ENCODE data around the gene TOM1. TPM values are rescaled to one million over a fixed set of nuclear protein-coding genes. Genes with fewer than 3 reads are reported as not detected.
A peak's percentile ranks its signal among the peaks of the same experiment; 100 is the strongest.

TOM1 gene
- total and polyA plus RNA-seq, 10 donors = 19.9 to 92.1 (median 49.8) TPM

GRCh38 chr22:35369996-35370395 is 70.3 kb downstream of the TOM1 start:
- H3K27ac ChIP-seq = peak overlapping the region in 4 of 8 donors; percentile 7 to 76 (median 52)
- 53 to 76% (median 62%) methylated on average over 2 of the region's 2 CpGs for WGBS, 5 donors

GRCh38 chr22:35373781-35374180 is 74.1 kb downstream of the TOM1 start:
- no peaks in the 10 kb centered on the region for H3K27me3 ChIP-seq (replicated peaks in 1 of 7)
- no peaks in the 10 kb centered on the region for H3K36me3 ChIP-seq
- WGBS, 5 donors = 80 to 94% (median 88%) methylated on average over 6 of the region's 6 CpGs
- DNase-seq = no peak
- TF ChIP-seq POLR2AphosphoS5 (IDR thresholded peaks at IDR 0.05) (no peak), CTCF (IDR thresholded peaks at IDR 0.05 in 8 of 11, conservative IDR thresholded peaks at IDR 0.05 in 3 of 11) (no peak), POLR2A (IDR thresholded peaks at IDR 0.05) (no peak)
- H3K27ac ChIP-seq = no peak overlapping the region
- no peaks in the 10 kb centered on the region for H3K9me3 ChIP-seq
- H3K4me1 ChIP-seq = peaks cover 13 to 86% (median 69%) of the 10 kb centered on the region in 6 donors
- no peak overlapping the region for H3K4me3 ChIP-seq
- intact Hi-C loops (cut with DNase I; ENCODE audit: low total_unique reads) = no loop called here

More at GRCh38 chr22:35369996-35370395, 70.3 kb downstream of the TOM1 start:
- intact Hi-C loops (cut with DNase I; ENCODE audit: low total_unique reads) = no loop called here
- H3K36me3 ChIP-seq = no peaks in the 10 kb centered on the region
- no peaks in the 10 kb centered on the region for H3K9me3 ChIP-seq
- H3K4me3 ChIP-seq = no peak overlapping the region
- TF ChIP-seq CTCF (IDR thresholded peaks at IDR 0.05 in 8 of 11, conservative IDR thresholded peaks at IDR 0.05 in 3 of 11) = no peak
- no peak for TF ChIP-seq POLR2AphosphoS5 (IDR thresholded peaks at IDR 0.05)
- no peak for TF ChIP-seq POLR2A (IDR thresholded peaks at IDR 0.05)
- peaks cover 0 to 78% (median 52%) of the 10 kb centered on the region in 6 donors for H3K4me1 ChIP-seq
- H3K27me3 ChIP-seq (replicated peaks in 1 of 7) = no peaks in the 10 kb centered on the region
- no peak for DNase-seq

GRCh38 chr22:35375031-35375430 is 75.3 kb downstream of the TOM1 start:
- intact Hi-C loops (cut with DNase I; ENCODE audit: low total_unique reads) = no loop called here
- no peak overlapping the region for H3K4me3 ChIP-seq
- no peak for DNase-seq
- H3K4me1 ChIP-seq = peaks cover 13 to 79% (median 61%) of the 10 kb centered on the region in 6 donors
- 45 to 77% (median 63%) methylated on average over 3 of the region's 3 CpGs for WGBS, 5 donors
- H3K36me3 ChIP-seq = no peaks in the 10 kb centered on the region
- TF ChIP-seq POLR2A (IDR thresholded peaks at IDR 0.05) = no peak
- TF ChIP-seq POLR2AphosphoS5 (IDR thresholded peaks at IDR 0.05) = peak in 1 of 3 donors; percentile 61
- H3K9me3 ChIP-seq = no peaks in the 10 kb centered on the region
- H3K27me3 ChIP-seq (replicated peaks in 1 of 7) = no peaks in the 10 kb centered on the region
- H3K27ac ChIP-seq = peak overlapping the region in 5 of 8 donors; percentile 3 to 88 (median 84)

- WGBS, 5 donors = 85 to 92% (median 86%) methylated on average over 5 to 8 of the region's 8 CpGs
These were observed 75.8 kb downstream of the TOM1 start for GRCh38 chr22:35375526-35375925.

More at GRCh38 chr22:35375526-35375925, 75.8 kb downstream of the TOM1 start:
- intact Hi-C loops (cut with DNase I; ENCODE audit: low total_unique reads) = no loop called here
- Histone ChIP-seq H3K36me3 (no peaks in the 10 kb centered on the region), H3K27ac (peak overlapping the region in 5 of 8 donors; percentile 23 to 88 (median 84)), H3K27me3 (replicated peaks in 1 of 7) (no peaks in the 10 kb centered on the region), H3K9me3 (no peaks in the 10 kb centered on the region), H3K4me1 (peaks cover 17 to 79% (median 61%) of the 10 kb centered on the region in 6 donors), H3K4me3 (no peak overlapping the region)
- TF ChIP-seq CTCF (IDR thresholded peaks at IDR 0.05 in 8 of 11, conservative IDR thresholded peaks at IDR 0.05 in 3 of 11) = no peak
- TF ChIP-seq POLR2AphosphoS5 (IDR thresholded peaks at IDR 0.05) = no peak
- no peak for TF ChIP-seq POLR2A (IDR thresholded peaks at IDR 0.05)
- DNase-seq = no peak
